GM21528 (cell line): Measurements from ENCODE around the gene AMER2.
A peak's percentile ranks its signal among the peaks of the same experiment; 100 is the strongest.
"Not testable (repeated sequence)": the region's sequence is repeated elsewhere in the genome, so short reads cannot be mapped to it uniquely, and the experiment has no call there.

Experiments used
- ATAC-seq: cut with Tn5 transposase; IDR thresholded peaks from one replicate; pipeline ENCODE4 v1.9.1; 2021; ENCODE audit warnings: mild to moderate bottlenecking, moderate library complexity; ENCODE audit not compliant: unreplicated experiment, low FRiP score

AMER2 gene

GRCh38 chr13:25181597-25181996 is 9.5 kb upstream of the AMER2 start:
- peak; percentile 38 for ATAC-seq

GRCh38 chr13:25180775-25181537 is 8.9 kb upstream of the AMER2 start:
- peak; percentile 73 for ATAC-seq

GRCh38 chr13:25179832-25180774 is 8.0 kb upstream of the AMER2 start:
- peak; percentile 7 for ATAC-seq

GRCh38 chr13:25179011-25179410 is 6.9 kb upstream of the AMER2 start:
- ATAC-seq = no peak

- ATAC-seq = no peak
Measured at GRCh38 chr13:25178070-25178469, 6.0 kb upstream of the AMER2 start.

- ATAC-seq = no peak
Measured at GRCh38 chr13:25177636-25178035, 5.5 kb upstream of the AMER2 start.

- no peak for ATAC-seq
Measured at GRCh38 chr13:25177012-25177411, 4.9 kb upstream of the AMER2 start.

- ATAC-seq = no peak
Measured at GRCh38 chr13:25175431-25175830, 3.3 kb upstream of the AMER2 start.

- ATAC-seq = no peak
Measured at GRCh38 chr13:25175026-25175425, 2.9 kb upstream of the AMER2 start.

- no peak for ATAC-seq
Measured at GRCh38 chr13:25174304-25174703, 2.2 kb upstream of the AMER2 start.

- no peak for ATAC-seq
Measured at GRCh38 chr13:25172303-25172630, 179 bp upstream of the AMER2 start.

GRCh38 chr13:25171170-25171516 is 945 bp downstream of the AMER2 start:
- no peak for ATAC-seq

GRCh38 chr13:25170554-25171111 is 1.5 kb downstream of the AMER2 start:
- ATAC-seq = no peak

- ATAC-seq = no peak
Measured at GRCh38 chr13:25169951-25170553, 2.0 kb downstream of the AMER2 start.

GRCh38 chr13:25169356-25169755 is 2.7 kb downstream of the AMER2 start:
- ATAC-seq = no peak

- no peak for ATAC-seq
Measured at GRCh38 chr13:25168790-25169189, 3.3 kb downstream of the AMER2 start.

- no peak for ATAC-seq
Measured at GRCh38 chr13:25167382-25168174, 4.5 kb downstream of the AMER2 start.

- no peak for ATAC-seq
Measured at GRCh38 chr13:25166306-25166705, 5.8 kb downstream of the AMER2 start.

GRCh38 chr13:25165663-25166062 is 6.4 kb downstream of the AMER2 start:
- no peak for ATAC-seq

- ATAC-seq = not testable (repeated sequence)
Measured at GRCh38 chr13:25165163-25165562, 6.9 kb downstream of the AMER2 start.
